Chondrocyte (in vitro differentiated cells): ENCODE results near the gene CRYBA2. TPM values are rescaled to one million over a fixed set of nuclear protein-coding genes. Genes with fewer than 3 reads are reported as not detected.

Experiments
- DNase-seq: peaks from one replicate; pipeline ENCODE4 v3.0.0; 2021; ENCODE audit warnings: mixed read lengths, low spot score
- H3K27ac Mint-ChIP-seq: one replicate; pipeline ENCODE4 v1.8.0; 2021; ENCODE audit warnings: mild to moderate bottlenecking, moderate library complexity, mixed read lengths; ENCODE audit not compliant: unreplicated experiment
- H3K27me3 Mint-ChIP-seq: 2 replicates; pipeline ENCODE4 v1.8.0; 2021; ENCODE audit warnings: low read depth, mixed read lengths
- H3K36me3 Mint-ChIP-seq: 2 replicates; pipeline ENCODE4 v1.8.0; 2021; ENCODE audit warnings: low read depth, mixed read lengths
- H3K4me1 Mint-ChIP-seq: 2 replicates; pipeline ENCODE4 v1.8.0; 2021; ENCODE audit warnings: low read depth, mild to moderate bottlenecking, mixed read lengths
- H3K4me3 Mint-ChIP-seq: one replicate; pipeline ENCODE4 v1.8.0; 2021; ENCODE audit warnings: mild to moderate bottlenecking, moderate library complexity, mixed read lengths; ENCODE audit not compliant: unreplicated experiment
- H3K9me3 Mint-ChIP-seq: 2 replicates; pipeline ENCODE4 v1.8.0; 2021; ENCODE audit warnings: low read depth, mixed read lengths
- CTCF ChIP-seq: fragments of 200-600 bp; sonication (generic); IDR thresholded peaks from 2 replicates; pipeline ENCODE4 v1.5.0; 2021; ENCODE audit warnings: antibody characterized with exemption, mild to moderate bottlenecking, moderate library complexity
- total RNA-seq: library from RNA; stranded (reverse); gene quantifications from 3 replicates; pipeline ENCODE4 v1.2.1, GENCODE V29; 2021

The CRYBA2 gene
- total RNA-seq, 1 donor from 2014 or later = not detected

DNA sequence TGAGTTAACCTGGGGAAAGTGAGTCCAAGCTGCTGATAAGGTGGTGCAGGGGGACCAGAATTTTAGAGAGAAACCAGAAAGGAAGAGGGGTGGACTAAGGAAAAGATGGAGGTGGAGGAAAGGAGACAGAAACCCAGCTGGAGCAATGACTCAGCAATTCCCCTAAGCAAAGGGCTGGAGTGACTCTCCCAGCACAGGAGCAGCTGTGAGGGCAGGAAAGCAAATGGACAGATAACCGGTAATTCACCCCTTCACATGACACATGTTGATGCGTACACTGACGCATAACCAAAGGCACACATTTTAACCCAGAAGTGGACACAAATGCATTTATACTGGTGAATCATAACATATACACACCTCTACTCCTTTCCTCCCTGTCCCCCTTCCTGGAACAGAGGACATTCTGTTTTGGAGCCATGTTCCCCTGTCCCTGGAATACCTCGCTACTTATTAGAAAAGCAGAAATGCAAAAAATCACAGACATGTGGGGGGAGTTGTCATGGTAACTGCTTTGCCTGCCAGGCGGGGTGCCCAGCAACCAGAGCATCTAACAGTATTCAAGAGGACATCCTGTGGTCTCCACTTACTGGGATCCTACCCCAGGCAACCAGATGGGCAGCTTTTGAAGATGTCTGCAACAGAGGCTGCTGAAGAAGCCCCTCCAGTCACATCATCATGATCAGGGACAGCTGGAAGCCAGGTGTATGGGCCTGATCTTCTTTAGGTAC, 29.0 kb downstream of the CRYBA2 start:
- H3K27me3 Mint-ChIP-seq = peaks cover 71% of the 10 kb centered on the region
- peaks cover 17% of the 10 kb centered on the region for H3K4me1 Mint-ChIP-seq
- no peak overlapping the region for H3K27ac Mint-ChIP-seq
- no peak overlapping the region for H3K4me3 Mint-ChIP-seq
- peaks cover 3% of the 10 kb centered on the region for H3K36me3 Mint-ChIP-seq
- no peaks in the 10 kb centered on the region for H3K9me3 Mint-ChIP-seq
- DNase-seq = no peak
- TF ChIP-seq CTCF = no peak

GRCh38 chr2:218963601-218964000, 29.6 kb downstream of the CRYBA2 start:
- TF ChIP-seq CTCF = no peak
- no peak for DNase-seq
- no peak overlapping the region for H3K4me3 Mint-ChIP-seq
- H3K4me1 Mint-ChIP-seq = peaks cover 20% of the 10 kb centered on the region
- peaks cover 71% of the 10 kb centered on the region for H3K27me3 Mint-ChIP-seq
- H3K9me3 Mint-ChIP-seq = no peaks in the 10 kb centered on the region
- H3K36me3 Mint-ChIP-seq = peaks cover 3% of the 10 kb centered on the region
- H3K27ac Mint-ChIP-seq = no peak overlapping the region

- TF ChIP-seq CTCF = no peak
- Mint-ChIP-seq H3K27ac (no peak overlapping the region), H3K4me3 (no peak overlapping the region), H3K4me1 (peaks cover 20% of the 10 kb centered on the region), H3K36me3 (peaks cover 3% of the 10 kb centered on the region), H3K27me3 (peaks cover 71% of the 10 kb centered on the region), H3K9me3 (no peaks in the 10 kb centered on the region)
- no peak for DNase-seq
Observed at GRCh38 chr2:218962859-218963492, 30.2 kb downstream of the CRYBA2 start.

- no peak for TF ChIP-seq CTCF
- Mint-ChIP-seq H3K27me3 (peaks cover 76% of the 10 kb centered on the region), H3K4me1 (peaks cover 20% of the 10 kb centered on the region), H3K9me3 (no peaks in the 10 kb centered on the region), H3K36me3 (peaks cover 3% of the 10 kb centered on the region), H3K27ac (no peak overlapping the region), H3K4me3 (no peak overlapping the region)
- DNase-seq = no peak
Observed at GRCh38 chr2:218961651-218962570, 31.3 kb downstream of the CRYBA2 start.

DNA sequence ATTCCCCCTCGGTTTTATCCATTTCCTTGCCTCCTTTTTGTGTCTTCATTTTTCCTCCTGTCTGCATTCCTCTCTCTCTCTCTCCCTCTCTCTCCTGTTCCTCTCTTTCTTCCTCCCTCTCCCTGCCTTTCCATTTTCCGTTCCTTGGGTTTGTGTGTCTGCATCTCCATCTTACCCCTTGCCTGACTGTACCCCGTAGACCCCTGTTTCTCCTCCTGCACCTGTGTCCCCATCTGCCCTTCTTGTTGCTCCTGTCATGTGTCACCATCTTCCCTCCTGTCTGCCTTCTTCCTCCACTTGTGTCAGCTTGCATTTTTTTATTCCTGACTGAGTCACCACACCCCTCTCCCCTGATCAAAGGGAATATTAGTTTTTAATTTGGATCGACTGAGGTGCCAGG, 32.0 kb downstream of the CRYBA2 start:
- peak overlapping the region; percentile 24 for H3K4me3 Mint-ChIP-seq
- no peak overlapping the region for H3K27ac Mint-ChIP-seq
- no peaks in the 10 kb centered on the region for H3K9me3 Mint-ChIP-seq
- peaks cover 77% of the 10 kb centered on the region for H3K27me3 Mint-ChIP-seq
- peaks cover 3% of the 10 kb centered on the region for H3K36me3 Mint-ChIP-seq
- TF ChIP-seq CTCF = no peak
- peaks cover 20% of the 10 kb centered on the region for H3K4me1 Mint-ChIP-seq
- no peak for DNase-seq
